A673 (cell line): ENCODE data around the gene RBM3. TPM values are rescaled to one million over a fixed set of nuclear protein-coding genes. Genes with fewer than 3 reads are reported as not detected.
"Not testable (repeated sequence)": the region's sequence is repeated elsewhere in the genome, so short reads cannot be mapped to it uniquely, and the experiment has no call there.

Experiments
- BruUV-seq: library from RNA; stranded (reverse); fragments of 400-500 nt; replicated peaks from 2 replicates; lab custom pipeline; 2021; lab: Mats Ljungman, UMichigan
- CTCF ChIA-PET: fragments of 300-600 bp; sonication (Branson Sonifier 250); formaldehyde crosslinking; loops from one replicate; lab custom pipeline; 2022; ENCODE audit warnings: antibody characterized with exemption; lab: Charles Lee
- POLR2A ChIA-PET: fragments of 300-600 bp; sonication (Branson Sonifier 250); formaldehyde crosslinking; loops from one replicate; lab custom pipeline; 2022; ENCODE audit warnings: antibody characterized with exemption; ENCODE audit not compliant: low non-redundant PET; lab: Charles Lee
- DNase-seq: peaks from one replicate; pipeline ENCODE4 v3.0.0-alpha.2; 2015; ENCODE audit warnings: low spot score
- H3K27ac ChIP-seq: fragments of 200-600 bp; sonication (generic); 2 replicates; pipeline ENCODE4 v1.5.1; 2016; ENCODE audit warnings: mixed run types, low read depth, mild to moderate bottlenecking, mixed read lengths, antibody characterized with exemption, low read length; ENCODE audit not compliant: poor library complexity, severe bottlenecking
- H3K27me3 ChIP-seq: fragments of 200-600 bp; sonication (generic); replicated peaks from 2 replicates; pipeline ENCODE4 v1.6.1; 2017; ENCODE audit warnings: mixed run types, low read depth, mild to moderate bottlenecking, mixed read lengths, antibody characterized with exemption, low read length; ENCODE audit not compliant: insufficient read depth, poor library complexity
- H3K36me3 ChIP-seq: fragments of 200-600 bp; sonication (generic); 2 replicates; pipeline ENCODE4 v1.6.1; 2016; ENCODE audit warnings: mixed run types, mild to moderate bottlenecking, mixed read lengths, antibody characterized with exemption, low read length; ENCODE audit not compliant: insufficient read depth, poor library complexity, severe bottlenecking
- H3K4me1 ChIP-seq: fragments of 200-600 bp; sonication (generic); 2 replicates; pipeline ENCODE4 v1.6.1; 2017; ENCODE audit warnings: mixed run types, mild to moderate bottlenecking, mixed read lengths, antibody characterized with exemption, low read length; ENCODE audit not compliant: insufficient read depth, poor library complexity, severe bottlenecking
- H3K4me3 ChIP-seq: fragments of 200-600 bp; sonication (generic); 2 replicates; pipeline ENCODE4 v1.5.1; 2016; ENCODE audit warnings: low read depth, mixed run types, mild to moderate bottlenecking, mixed read lengths, low read length; ENCODE audit not compliant: poor library complexity, severe bottlenecking
- H3K9me3 ChIP-seq: fragments of 200-600 bp; sonication (generic); 2 replicates; pipeline ENCODE4 v1.6.1; 2016; ENCODE audit warnings: mixed run types, low read depth, mild to moderate bottlenecking, mixed read lengths, antibody characterized with exemption, low read length; ENCODE audit not compliant: poor library complexity, severe bottlenecking
- CTCF ChIP-seq: fragments of 300-800, 200-600 bp; sonication (generic); conservative IDR thresholded peaks from 2 replicates; pipeline ENCODE4 v1.5.1; 2017; ENCODE audit warnings: low read depth, mild to moderate bottlenecking, antibody characterized with exemption, low read length, moderate library complexity, mixed read lengths
- EZH2 ChIP-seq: fragments of 200-600 bp; sonication (generic); IDR thresholded peaks from 2 replicates; pipeline ENCODE4 v1.6.1; 2017; ENCODE audit warnings: borderline replicate concordance, low read depth, mild to moderate bottlenecking, mixed read lengths, antibody characterized with exemption, low read length; ENCODE audit not compliant: poor library complexity, severe bottlenecking
- intact Hi-C: fragments of 100-400 bp; cut with micrococcal nuclease; formaldehyde crosslinking; loops from one replicate; pipeline ENCODE4 v1.10.0; 2022; ENCODE audit not compliant: unreplicated experiment
- total RNA-seq: library from RNA; stranded (reverse); gene quantifications from 2 replicates; pipeline ENCODE4 v1.2.3, GENCODE V29; 2021

RBM3 gene
- total RNA-seq, 1 experiment from 2014 or later, result 259 TPM

GRCh38 chrX:48541140-48541814 lies 33.0 kb upstream of the RBM3 start:
- no TSS peak for BruUV-seq
- H3K9me3 ChIP-seq, result no peaks in the 10 kb centered on the region
- TF ChIP-seq CTCF (no peak), EZH2 (no peak)
- no peak overlapping the region for H3K4me3 ChIP-seq
- H3K36me3 ChIP-seq, result no peaks in the 10 kb centered on the region
- POLR2A ChIA-PET, result interaction anchor here (0.5 kb wide), 1 partner anchor 25 kb away, joined by 3 read pairs; no protein-coding TSS in a partner anchor
- no peaks in the 10 kb centered on the region for H3K4me1 ChIP-seq
- H3K27ac ChIP-seq, result no peak overlapping the region
- intact Hi-C loops, result no loop called here
- H3K27me3 ChIP-seq, result no peaks in the 10 kb centered on the region
- CTCF ChIA-PET, result no interaction called here
- DNase-seq, result no peak

GRCh38 chrX:48548871-48549270 lies 25.4 kb upstream of the RBM3 start:
- BruUV-seq, result no TSS peak
- Histone ChIP-seq H3K36me3 (no peaks in the 10 kb centered on the region), H3K27ac (no peak overlapping the region), H3K4me3 (no peak overlapping the region), H3K9me3 (no peaks in the 10 kb centered on the region), H3K4me1 (no peaks in the 10 kb centered on the region), H3K27me3 (no peaks in the 10 kb centered on the region)
- no peak for TF ChIP-seq EZH2
- no peak for TF ChIP-seq CTCF
- DNase-seq, result no peak
- intact Hi-C loops, result no loop called here
- ChIA-PET POLR2A (no interaction called here), CTCF (no interaction called here)

GRCh38 chrX:48555731-48556325 lies 18.5 kb upstream of the RBM3 start:
- H3K4me3 ChIP-seq, POLR2A ChIA-PET, H3K27ac ChIP-seq, H3K9me3 ChIP-seq, DNase-seq, CTCF ChIA-PET, H3K36me3 ChIP-seq, H3K4me1 ChIP-seq, BruUV-seq, intact Hi-C loops, H3K27me3 ChIP-seq: not testable (repeated sequence)
